H9 (cell line): ENCODE data around the gene DIMT1. TPM values are rescaled to one million over a fixed set of nuclear protein-coding genes. Genes with fewer than 3 reads are reported as not detected.

Experiments
- DNase-seq: peaks from one replicate; pipeline ENCODE4 v3.0.0-alpha.2; 2017
- H2AFZ ChIP-seq: one replicate; pipeline ENCODE4 v1.6.1; 2013; ENCODE audit warnings: mild to moderate bottlenecking, low read length, control low read depth, moderate library complexity
- H2AK5ac ChIP-seq: 2 replicates; pipeline ENCODE4 v1.6.1; 2013; ENCODE audit warnings: low read length, control low read depth, mixed read lengths; ENCODE audit not compliant: insufficient read length
- H2BK120ac ChIP-seq: one replicate; pipeline ENCODE4 v1.6.1; 2013; ENCODE audit warnings: low read depth, mild to moderate bottlenecking, low read length, control low read depth, inconsistent platforms; ENCODE audit not compliant: poor library complexity, severe bottlenecking
- H2BK12ac ChIP-seq: 2 replicates; pipeline ENCODE4 v1.6.1; 2013; ENCODE audit warnings: low read length, control low read depth, mixed read lengths, low read depth; ENCODE audit not compliant: insufficient read length
- H2BK15ac ChIP-seq: 2 replicates; pipeline ENCODE4 v1.6.1; 2013; ENCODE audit warnings: low read depth, low read length, control low read depth
- H2BK20ac ChIP-seq: one replicate; pipeline ENCODE4 v1.6.1; 2013; ENCODE audit warnings: low read depth, mild to moderate bottlenecking, low read length, control low read depth, inconsistent platforms; ENCODE audit not compliant: poor library complexity, severe bottlenecking
- H2BK5ac ChIP-seq: 2 replicates; pipeline ENCODE4 v1.6.1; 2013; ENCODE audit warnings: low read length, control low read depth, mixed read lengths; ENCODE audit not compliant: insufficient read length
- H3K14ac ChIP-seq: 2 replicates; pipeline ENCODE4 v1.6.1; 2013; ENCODE audit warnings: low read length, control low read depth; ENCODE audit not compliant: insufficient read depth
- H3K18ac ChIP-seq: 2 replicates; pipeline ENCODE4 v1.6.1; 2013; ENCODE audit warnings: low read depth, mild to moderate bottlenecking, mixed read lengths, low read length, control low read depth; ENCODE audit not compliant: insufficient read length
- H3K23ac ChIP-seq: 2 replicates; pipeline ENCODE4 v1.6.1; 2013; ENCODE audit warnings: low read length, control low read depth, mixed read lengths, low read depth; ENCODE audit not compliant: insufficient read length
- H3K23me2 ChIP-seq: 2 replicates; pipeline ENCODE4 v1.6.1; 2013; ENCODE audit warnings: low read depth, mild to moderate bottlenecking, mixed read lengths, low read length, control low read depth; ENCODE audit not compliant: insufficient read length, poor library complexity, severe bottlenecking
- H3K27ac ChIP-seq: 2 replicates; pipeline ENCODE4 v1.5.1; 2013; ENCODE audit warnings: low read length, control low read depth, mixed read lengths, low read depth; ENCODE audit not compliant: insufficient read length
- H3K27me3 ChIP-seq: 2 replicates; pipeline ENCODE4 v1.6.1; 2013; ENCODE audit warnings: low read length, control low read depth, inconsistent platforms; ENCODE audit not compliant: insufficient read depth
- H3K4ac ChIP-seq: 2 replicates; pipeline ENCODE4 v1.6.1; 2013; ENCODE audit warnings: low read depth, mild to moderate bottlenecking, control low read depth, inconsistent platforms, low read length, moderate library complexity
- H3K4me1 ChIP-seq: 2 replicates; pipeline ENCODE4 v1.6.1; 2013; ENCODE audit warnings: low read length, control low read depth, inconsistent platforms; ENCODE audit not compliant: insufficient read depth
- H3K4me2 ChIP-seq: 2 replicates; pipeline ENCODE4 v1.6.1; 2013; ENCODE audit warnings: low read length, control low read depth, mixed read lengths; ENCODE audit not compliant: insufficient read length, insufficient read depth
- H3K56ac ChIP-seq: 2 replicates; pipeline ENCODE4 v1.6.1; 2013; ENCODE audit warnings: low read depth, mild to moderate bottlenecking, mixed read lengths, low read length, control low read depth; ENCODE audit not compliant: insufficient read length
- H3K79me1 ChIP-seq: 2 replicates; pipeline ENCODE4 v1.6.1; 2013; ENCODE audit warnings: low read depth, mild to moderate bottlenecking, moderate library complexity, low read length, control low read depth, inconsistent platforms; ENCODE audit not compliant: insufficient read depth, poor library complexity, severe bottlenecking
- H3K79me2 ChIP-seq: 2 replicates; pipeline ENCODE4 v1.6.1; 2013; ENCODE audit warnings: low read length, control low read depth, inconsistent platforms; ENCODE audit not compliant: insufficient read depth
- H3K9ac ChIP-seq: 2 replicates; pipeline ENCODE4 v1.6.1; 2013; ENCODE audit warnings: low read length, control low read depth, mixed read lengths; ENCODE audit not compliant: insufficient read length; ENCODE audit errors: extremely low read depth
- H3K9me3 ChIP-seq: one replicate; pipeline ENCODE4 v1.6.1; 2013; ENCODE audit warnings: low read depth, low read length, inconsistent platforms; ENCODE audit not compliant: control insufficient read depth
- H3T11ph ChIP-seq: one replicate; pipeline ENCODE4 v1.6.1; 2013; ENCODE audit warnings: mild to moderate bottlenecking, low read length, control low read depth, inconsistent platforms
- H4K20me1 ChIP-seq: one replicate; pipeline ENCODE4 v1.6.1; 2013; ENCODE audit not compliant: control insufficient read depth, insufficient read length, insufficient read depth
- H4K5ac ChIP-seq: 2 replicates; pipeline ENCODE4 v1.6.1; 2013; ENCODE audit warnings: low read depth, mild to moderate bottlenecking, mixed read lengths, low read length, control low read depth; ENCODE audit not compliant: insufficient read length
- H4K8ac ChIP-seq: replicated peaks from 2 replicates; pipeline ENCODE4 v1.6.1; 2013; ENCODE audit warnings: low read length, control low read depth, mixed read lengths, low read depth; ENCODE audit not compliant: insufficient read length
- H4K91ac ChIP-seq: 2 replicates; pipeline ENCODE4 v1.6.1; 2013; ENCODE audit warnings: low read depth, mild to moderate bottlenecking, moderate library complexity, mixed read lengths, low read length, control low read depth; ENCODE audit not compliant: insufficient read length
- H3K27ac Mint-ChIP-seq, 3 experiments: 2 replicates in 2 of 3; 3 replicates in 1 of 3; pipeline ENCODE4 v1.8.0; 2020 to 2021; ENCODE audit warnings: mixed read lengths in 3 of 3, mild to moderate bottlenecking in 1 of 3, moderate library complexity in 1 of 3
- H3K27me3 Mint-ChIP-seq: 2 replicates; pipeline ENCODE4 v1.8.0; 2021; ENCODE audit warnings: low read depth, mild to moderate bottlenecking, moderate library complexity, mixed read lengths
- H3K36me3 Mint-ChIP-seq, 3 experiments: 2 replicates in 2 of 3; 3 replicates in 1 of 3; pipeline ENCODE4 v1.8.0; 2020 to 2021; ENCODE audit warnings: low read depth in 3 of 3, mixed read lengths in 3 of 3; ENCODE audit not compliant: insufficient read depth in 1 of 3
- H3K4me1 Mint-ChIP-seq, 2 experiments: 2 replicates each; pipeline ENCODE4 v1.8.0; 2020; ENCODE audit warnings: mixed read lengths in 2 of 2
- H3K4me3 Mint-ChIP-seq, 2 experiments: 2 replicates in 1 of 2; 3 replicates in 1 of 2; pipeline ENCODE4 v1.8.0; 2020 to 2021; ENCODE audit warnings: mild to moderate bottlenecking in 2 of 2, mixed read lengths in 2 of 2, moderate library complexity in 1 of 2
- H3K9me3 Mint-ChIP-seq, 2 experiments: 2 replicates in 1 of 2; 3 replicates in 1 of 2; pipeline ENCODE4 v1.8.0; 2020; ENCODE audit warnings: mild to moderate bottlenecking in 2 of 2, mixed read lengths in 2 of 2, moderate library complexity in 1 of 2
- CTCF ChIP-seq: fragments of 200-600 bp; sonication (generic); conservative IDR thresholded peaks from 3 replicates; pipeline ENCODE4 v1.8.0; 2021; ENCODE audit warnings: antibody characterized with exemption, mild to moderate bottlenecking
- WGBS: extraction: QIAGEN DNeasy Blood & Tissue Kit; methylation state at CpG from one replicate; pipeline ENCODE4 v1.1.7; 2013; ENCODE audit warnings: missing lambda C conversion rate, low lambda C conversion rate, mixed read lengths; ENCODE audit not compliant: insufficient read length; ENCODE audit errors: extremely low coverage; 5-methylcytosine and 5-hydroxymethylcytosine counted together
- total RNA-seq: library from RNA; stranded (reverse); gene quantifications from 2 replicates; pipeline ENCODE4 v1.2.1, GENCODE V29; 2021

The DIMT1 gene
- total RNA-seq, 1 experiment from 2014 or later: 36.0 TPM

GRCh38 chr5:62412549-62413329 lies 9.0 kb upstream of the DIMT1 start, which contains the start of gene IPO11:
Gene IPO11, plus strand, starts transcription at chr5:62412763. Its CDS starts 24,517 bp downstream, at chr5:62437280.
- H3K27me3 ChIP-seq: no peaks in the 10 kb centered on the region
- no peak within 1 kb of the TSS for H4K91ac ChIP-seq
- TF ChIP-seq CTCF: no peak
- H3K4me1 ChIP-seq: no peaks in the 10 kb centered on the region
- peak within 1 kb of the TSS; percentile 61 for H3K4me2 ChIP-seq
- no peak within 1 kb of the TSS for H3K56ac ChIP-seq
- H3K4ac ChIP-seq: no peak within 1 kb of the TSS; the same call in 1 of the 2 replicates
- no peaks in the 10 kb centered on the region for H3K9me3 Mint-ChIP-seq
- H2AK5ac ChIP-seq: no peak within 1 kb of the TSS
- no peak within 1 kb of the TSS for H4K5ac ChIP-seq
- peak within 1 kb of the TSS; percentile 16 for H2BK5ac ChIP-seq
- no peaks in the 10 kb centered on the region for H4K20me1 ChIP-seq
- H3K36me3 Mint-ChIP-seq: 0 out of 7 replicates have a peak, but pooled peaks cover 0 to 2% (median 0%) of the 10 kb centered on the region in 3 experiments
- peak within 1 kb of the TSS; percentile 66; the same call in 1 of the 2 replicates for H3K14ac ChIP-seq
- no peaks in the 10 kb centered on the region; the same call in 1 of the 2 replicates for H3K27me3 Mint-ChIP-seq
- H3K4me3 Mint-ChIP-seq: peak within 1 kb of the TSS; percentile 93 to 96
- no peaks in the 10 kb centered on the region for H3K79me1 ChIP-seq
- H2AFZ ChIP-seq: peak within 1 kb of the TSS; percentile 75
- H3K23ac ChIP-seq: no peak within 1 kb of the TSS
- H3K9ac ChIP-seq: peak within 1 kb of the TSS; percentile 70
- no peak within 1 kb of the TSS for H2BK12ac ChIP-seq
- H3K18ac ChIP-seq: peak within 1 kb of the TSS; percentile 85
- H2BK20ac ChIP-seq: no peak within 1 kb of the TSS
- H2BK120ac ChIP-seq: no peak within 1 kb of the TSS
- WGBS: no CpG with 5 or more reads among the region's 66 CpGs
- peak; percentile 99 for DNase-seq
- H3K27ac ChIP-seq: no peak within 1 kb of the TSS
- no peak within 1 kb of the TSS for H4K8ac ChIP-seq
- H3T11ph ChIP-seq: peak within 1 kb of the TSS; percentile 73
- peaks cover 24% of the 10 kb centered on the region for H3K79me2 ChIP-seq
- no peak within 1 kb of the TSS for H2BK15ac ChIP-seq
- H3K27ac Mint-ChIP-seq: peak within 1 kb of the TSS; percentile 51 to 99 (median 95); a peak in 6 of 7 replicates
- H3K4me1 Mint-ChIP-seq: peaks cover 9 to 13% of the 10 kb centered on the region in 2 experiments
- no peaks in the 10 kb centered on the region for H3K23me2 ChIP-seq
- no peaks in the 10 kb centered on the region for H3K9me3 ChIP-seq
